ENCODE data around the gene ATP10A.

GRCh38 chr15:25680686-25681025, 182.5 kb downstream of the ATP10A start:
- no peak for TF ChIP-seq POLR2A (IDR thresholded peaks at IDR 0.05)
- TF ChIP-seq CTCF (IDR thresholded peaks at IDR 0.05): no peak

Measured in stomach (tissue), 4 donors.